Caco-2 (cell line): ENCODE measurements around the gene LHPP. TPM values are rescaled to one million over a fixed set of nuclear protein-coding genes. Genes with fewer than 3 reads are reported as not detected.

Source experiments
- BruUV-seq: library from RNA; stranded (reverse); fragments of 400-500 nt; replicated peaks from 2 replicates; lab custom pipeline; 2021; lab: Mats Ljungman, UMichigan
- CTCF ChIA-PET: fragments of 300-600 bp; sonication (Branson Sonifier 250); formaldehyde crosslinking; loops from one replicate; lab custom pipeline; 2022; ENCODE audit warnings: antibody characterized with exemption; lab: Charles Lee
- POLR2A ChIA-PET: fragments of 300-600 bp; sonication (Branson Sonifier 250); formaldehyde crosslinking; loops from one replicate; lab custom pipeline; 2022; ENCODE audit warnings: antibody characterized with exemption; lab: Charles Lee
- DNase-seq, 2 experiments: peaks; one replicate each; pipeline versions ENCODE4 v3.0.0 to v3.0.0-alpha.2; 2020 to 2022
- H3K27me3 ChIP-seq: replicated peaks from 2 replicates; pipeline ENCODE4 v1.6.0; 2011; ENCODE audit warnings: low read length; ENCODE audit not compliant: control insufficient read depth, insufficient read depth
- H3K36me3 ChIP-seq: 2 replicates; pipeline ENCODE4 v1.5.1; 2011; ENCODE audit warnings: low read length; ENCODE audit not compliant: control insufficient read depth, insufficient read depth
- H3K4me1 ChIP-seq: fragments of 250-450 bp; sonication (Bioruptor Pico); 2 replicates; pipeline ENCODE4 v1.5.1; 2020; ENCODE audit warnings: mild to moderate bottlenecking
- H3K4me3 ChIP-seq: 2 replicates; pipeline ENCODE4 v1.5.1; 2011; ENCODE audit warnings: low read depth, mild to moderate bottlenecking, control low read depth, low read length
- H3K9me3 ChIP-seq: fragments of 250-450 bp; sonication (Bioruptor Pico); 2 replicates; pipeline ENCODE4 v1.5.1; 2020; ENCODE audit warnings: mild to moderate bottlenecking, moderate library complexity
- H3K27ac Mint-ChIP-seq: one replicate; pipeline ENCODE4 v1.8.0; 2022; ENCODE audit warnings: mixed read lengths; ENCODE audit not compliant: unreplicated experiment
- H3K27me3 Mint-ChIP-seq: one replicate; pipeline ENCODE4 v1.8.0; 2022; ENCODE audit warnings: mixed read lengths; ENCODE audit not compliant: insufficient read depth, unreplicated experiment
- H3K36me3 Mint-ChIP-seq: one replicate; pipeline ENCODE4 v1.8.0; 2022; ENCODE audit warnings: mild to moderate bottlenecking, mixed read lengths; ENCODE audit not compliant: insufficient read depth, unreplicated experiment
- H3K4me1 Mint-ChIP-seq: one replicate; pipeline ENCODE4 v1.8.0; 2022; ENCODE audit warnings: low read depth, mixed read lengths; ENCODE audit not compliant: unreplicated experiment
- H3K4me3 Mint-ChIP-seq: one replicate; pipeline ENCODE4 v1.8.0; 2022; ENCODE audit warnings: mild to moderate bottlenecking, moderate library complexity, mixed read lengths; ENCODE audit not compliant: unreplicated experiment
- H3K9me3 Mint-ChIP-seq: one replicate; pipeline ENCODE4 v1.8.0; 2022; ENCODE audit warnings: mixed read lengths; ENCODE audit not compliant: unreplicated experiment
- CTCF ChIP-seq, 2 experiments: fragments of 200-600 bp in 1 of 2; IDR thresholded peaks; 1 replicate in 1 of 2; 2 replicates in 1 of 2; pipeline versions ENCODE4 v1.5.1 to v1.8.0; 2011 to 2022; ENCODE audit warnings: antibody characterized with exemption in 1 of 2, control low read depth in 1 of 2, inconsistent platforms in 1 of 2, low read depth in 1 of 2, low read length in 1 of 2, mild to moderate bottlenecking in 1 of 2, moderate library complexity in 1 of 2; ENCODE audit not compliant: insufficient read depth in 1 of 2, severe bottlenecking in 1 of 2, unreplicated experiment in 1 of 2
- intact Hi-C: fragments of 100-400 bp; cut with micrococcal nuclease; formaldehyde crosslinking; loops from one replicate; pipeline ENCODE4 v1.10.0; 2022; ENCODE audit not compliant: unreplicated experiment
- total RNA-seq: library from RNA; stranded (reverse); gene quantifications from 2 replicates; pipeline ENCODE4 v1.2.3, GENCODE V29; 2022

The LHPP gene
- total RNA-seq, 1 experiment from 2014 or later: 15.9 TPM

GRCh38 chr10:124611738-124612137, 150.1 kb downstream of the LHPP start:
- CTCF ChIA-PET: no interaction called here
- H3K4me3 ChIP-seq: no peak overlapping the region
- no peak overlapping the region for H3K27ac Mint-ChIP-seq
- H3K9me3 Mint-ChIP-seq: no peaks in the 10 kb centered on the region
- H3K4me1 ChIP-seq: no peaks in the 10 kb centered on the region
- H3K4me3 Mint-ChIP-seq: no peak overlapping the region
- no peaks in the 10 kb centered on the region for H3K4me1 Mint-ChIP-seq
- no peaks in the 10 kb centered on the region for H3K27me3 Mint-ChIP-seq
- H3K36me3 ChIP-seq: no peaks in the 10 kb centered on the region
- no peaks in the 10 kb centered on the region for H3K36me3 Mint-ChIP-seq
- intact Hi-C loops: no loop called here
- H3K27me3 ChIP-seq: no peaks in the 10 kb centered on the region
- no peaks in the 10 kb centered on the region for H3K9me3 ChIP-seq
- BruUV-seq: no TSS peak
- POLR2A ChIA-PET: no interaction called here
- TF ChIP-seq CTCF (IDR thresholded peaks at IDR 0.05; ENCODE audit: insufficient read depth in 1 of 2, low read depth in 1 of 2, low read length in 1 of 2, severe bottlenecking in 1 of 2, unreplicated experiment in 1 of 2): no peak
- DNase-seq: no peak

DNA sequence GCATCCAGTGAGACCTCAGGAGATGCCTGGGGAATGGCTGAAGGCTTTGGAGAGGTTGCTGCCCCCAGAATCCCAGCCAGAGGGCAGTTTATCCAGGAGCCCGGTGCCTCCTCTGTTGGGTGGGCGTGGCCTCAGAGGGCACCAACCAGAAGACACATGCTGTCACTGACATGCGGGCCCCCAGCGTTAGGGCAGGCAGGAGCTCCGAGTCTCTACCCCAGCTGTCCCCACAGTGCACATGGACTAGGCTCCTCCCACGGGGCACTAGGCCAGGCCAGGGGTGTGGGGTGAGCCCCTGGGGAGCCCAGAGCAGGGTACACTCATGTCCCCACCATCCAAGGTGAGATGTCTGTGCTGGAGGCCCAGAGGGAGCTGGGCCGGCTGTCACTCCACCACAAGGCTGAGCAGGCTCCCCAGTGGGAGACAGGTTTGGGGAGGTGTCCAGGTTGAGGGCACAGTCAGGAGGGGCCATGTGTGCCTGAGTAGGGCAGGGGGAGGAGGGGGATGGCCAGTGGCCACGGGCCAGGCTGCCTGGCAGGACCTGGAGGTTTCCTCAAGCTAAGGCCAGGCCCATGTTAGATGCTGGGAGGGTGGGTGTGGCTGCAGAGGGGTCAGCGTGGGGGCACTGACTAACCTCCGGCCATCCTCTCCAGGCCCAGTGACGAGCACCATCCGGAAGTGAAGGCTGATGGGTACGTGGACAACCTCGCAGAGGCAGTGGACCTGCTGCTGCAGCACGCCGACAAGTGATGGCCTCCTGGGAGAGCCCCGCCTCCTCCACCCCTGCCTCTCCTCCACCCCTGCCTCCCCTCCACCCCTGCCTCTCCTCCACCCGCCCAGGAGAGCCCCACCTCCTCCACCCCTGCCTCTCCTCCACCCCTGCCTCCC, 151.2 kb downstream of the LHPP start:
- H3K9me3 Mint-ChIP-seq: no peaks in the 10 kb centered on the region
- Histone ChIP-seq H3K9me3 (no peaks in the 10 kb centered on the region), H3K4me1 (no peaks in the 10 kb centered on the region), H3K4me3 (no peak overlapping the region), H3K36me3 (no peaks in the 10 kb centered on the region), H3K27me3 (no peaks in the 10 kb centered on the region)
- no peak overlapping the region for H3K4me3 Mint-ChIP-seq
- no peaks in the 10 kb centered on the region for H3K4me1 Mint-ChIP-seq
- DNase-seq: no peak
- BruUV-seq: no TSS peak
- H3K27me3 Mint-ChIP-seq: no peaks in the 10 kb centered on the region
- CTCF ChIA-PET: interaction anchor here (0.6 kb wide), 1 partner anchor 79 kb away, joined by 5 read pairs; no protein-coding TSS in a partner anchor
- POLR2A ChIA-PET: no interaction called here
- no peak overlapping the region for H3K27ac Mint-ChIP-seq
- H3K36me3 Mint-ChIP-seq: no peaks in the 10 kb centered on the region
- TF ChIP-seq CTCF (IDR thresholded peaks at IDR 0.05; ENCODE audit: insufficient read depth in 1 of 2, low read depth in 1 of 2, low read length in 1 of 2, severe bottlenecking in 1 of 2, unreplicated experiment in 1 of 2): no peak
- intact Hi-C loops: no loop called here

GRCh38 chr10:124614003-124614659, 152.5 kb downstream of the LHPP start:
- H3K27ac Mint-ChIP-seq: no peak overlapping the region
- H3K36me3 Mint-ChIP-seq: no peaks in the 10 kb centered on the region
- no peaks in the 10 kb centered on the region for H3K27me3 Mint-ChIP-seq
- no peaks in the 10 kb centered on the region for H3K9me3 Mint-ChIP-seq
- no peaks in the 10 kb centered on the region for H3K27me3 ChIP-seq
- TF ChIP-seq CTCF (IDR thresholded peaks at IDR 0.05; ENCODE audit: insufficient read depth in 1 of 2, low read depth in 1 of 2, low read length in 1 of 2, severe bottlenecking in 1 of 2, unreplicated experiment in 1 of 2): no peak
- no peak overlapping the region for H3K4me3 Mint-ChIP-seq
- DNase-seq: no peak
- H3K4me1 ChIP-seq: no peaks in the 10 kb centered on the region
- ChIA-PET CTCF (no interaction called here), POLR2A (no interaction called here)
- intact Hi-C loops: no loop called here
- no peak overlapping the region for H3K4me3 ChIP-seq
- no peaks in the 10 kb centered on the region for H3K36me3 ChIP-seq
- no peaks in the 10 kb centered on the region for H3K4me1 Mint-ChIP-seq
- no peaks in the 10 kb centered on the region for H3K9me3 ChIP-seq
- BruUV-seq: no TSS peak
